Glomerular endothelial cell (primary cell): ENCODE data around the gene RIC1. TPM values are rescaled to one million over a fixed set of nuclear protein-coding genes. Genes with fewer than 3 reads are reported as not detected.
"Not testable (repeated sequence)": the region's sequence is repeated elsewhere in the genome, so short reads cannot be mapped to it uniquely, and the experiment has no call there.

ENCODE experiments used
- DNase-seq: peaks from one replicate; pipeline ENCODE4 v3.0.0-alpha.2; 2011; ENCODE audit warnings: low read depth, low spot score; ENCODE audit errors: extremely low read depth
- total RNA-seq: library from RNA; depleted of rRNA; stranded (reverse); fragments of >200 nt; gene quantifications from 2 replicates; pipeline ENCODE4 v1.2.3, GENCODE V29; 2015

RIC1 gene
- total RNA-seq, 1 donor from 2014 or later: 36.7 TPM

DNA sequence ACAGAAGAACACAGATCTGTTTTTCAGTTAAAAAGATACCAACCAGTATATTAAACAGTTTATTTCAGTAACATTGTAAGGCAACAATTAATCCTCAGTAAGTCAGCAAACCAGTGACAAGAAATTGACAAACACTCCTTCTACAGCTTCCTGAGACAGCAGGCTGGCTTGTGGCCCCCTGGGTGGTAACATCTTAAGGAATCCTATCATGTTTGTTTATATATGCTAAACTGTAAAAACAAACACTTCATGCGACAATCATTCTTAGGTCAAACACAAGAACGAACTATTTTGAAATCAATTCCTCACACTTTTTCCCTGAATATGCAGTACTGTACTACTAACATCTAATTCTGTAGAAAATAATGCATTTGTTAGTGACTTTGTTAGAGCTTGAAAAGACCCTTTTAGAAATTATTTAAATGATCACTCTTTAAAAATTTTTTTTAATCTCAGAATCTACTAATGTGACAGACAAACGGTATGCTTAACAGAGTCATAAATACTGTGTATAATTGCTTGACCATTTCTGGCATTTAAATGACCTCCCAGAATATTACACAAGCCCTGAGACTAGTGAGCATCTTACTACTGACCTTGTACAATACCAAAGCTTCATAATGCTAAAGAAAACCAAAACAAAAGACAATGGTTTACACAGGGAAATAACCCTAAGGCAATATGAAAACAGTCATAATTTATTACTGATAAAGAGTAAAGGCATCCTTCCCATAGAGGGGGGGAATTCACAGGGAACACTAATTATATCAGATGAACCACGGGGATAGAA, 155.8 kb downstream of the RIC1 start:
- DNase-seq: no peak

DNA sequence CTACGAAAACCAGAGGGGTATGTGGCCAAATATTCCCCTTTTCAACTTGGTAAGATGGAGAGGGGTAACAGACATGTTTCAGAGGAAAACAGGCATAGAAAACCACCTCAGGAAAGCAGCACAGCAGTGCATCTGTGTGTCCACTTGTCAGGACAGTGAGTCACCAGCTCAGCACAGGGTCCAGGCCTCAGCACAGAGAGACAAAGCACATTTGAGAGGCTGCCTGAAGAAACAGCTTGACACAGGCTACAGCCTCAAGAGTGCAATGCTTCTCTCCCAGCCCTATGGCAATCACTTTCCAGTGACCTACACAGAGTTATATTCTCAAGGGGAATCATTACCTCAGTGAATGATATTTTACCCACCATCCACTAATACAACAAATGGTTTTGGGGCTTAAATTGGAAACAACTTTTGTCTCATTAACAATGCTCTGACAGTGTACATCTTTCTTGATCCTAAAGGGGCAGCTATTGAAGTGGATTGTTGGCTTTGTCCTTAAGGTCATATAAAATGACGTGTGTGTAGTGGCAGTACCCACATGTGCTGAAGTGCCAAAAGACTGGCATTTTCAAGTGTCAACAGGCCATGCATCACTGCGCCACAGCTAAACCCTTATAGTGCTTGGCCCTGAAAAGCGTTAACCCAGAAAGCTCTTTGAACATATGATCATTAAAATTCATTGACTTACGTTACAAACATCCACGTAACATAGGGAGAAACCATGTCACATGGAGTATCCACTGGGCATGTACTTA, 157.6 kb downstream of the RIC1 start:
- DNase-seq: no peak

DNA sequence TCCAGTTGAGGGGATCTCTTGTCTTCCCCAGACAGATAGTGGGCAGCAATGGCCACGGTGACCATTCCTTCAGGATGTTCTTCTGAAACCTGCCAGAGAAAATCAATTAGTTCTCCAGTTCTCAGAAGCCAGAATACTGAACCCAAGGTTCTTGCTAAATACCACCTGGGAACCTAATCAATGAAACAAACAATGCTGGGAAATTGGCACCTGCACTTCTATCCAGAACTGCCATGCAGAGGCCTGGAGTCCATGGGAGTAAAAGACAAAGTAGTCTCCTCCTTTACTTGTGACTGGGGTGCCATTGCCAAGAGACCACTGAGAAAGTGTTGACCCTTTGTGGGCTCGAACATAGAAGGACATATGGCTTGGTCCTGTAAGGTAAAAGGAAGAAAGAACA, 158.3 kb downstream of the RIC1 start:
- no peak for DNase-seq

DNA sequence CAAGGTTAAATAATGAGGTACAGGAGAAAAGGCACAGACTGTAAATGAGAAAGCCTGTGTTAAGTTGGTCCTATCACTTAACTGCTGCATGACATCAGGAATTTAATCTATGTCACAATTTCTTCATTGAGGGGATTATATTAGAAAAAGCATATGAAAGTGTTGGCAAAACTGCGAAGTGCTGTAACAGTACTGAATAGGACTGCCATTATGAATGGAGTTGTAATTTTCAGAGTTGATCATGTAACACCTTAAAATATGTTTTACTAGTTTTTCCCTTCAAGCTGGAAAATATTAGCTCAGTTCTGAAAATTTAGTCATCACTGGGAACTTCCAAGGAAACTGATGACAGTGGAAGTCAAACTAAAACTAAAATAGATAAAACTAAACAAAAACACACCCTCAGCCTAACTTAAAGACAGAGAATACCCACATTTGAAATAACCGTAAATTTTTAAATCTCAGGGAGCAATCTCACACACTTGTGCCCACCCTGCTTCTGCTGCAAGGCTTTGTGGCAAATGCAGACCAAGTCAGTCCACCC, 158.9 kb downstream of the RIC1 start:
- DNase-seq: no peak

DNA sequence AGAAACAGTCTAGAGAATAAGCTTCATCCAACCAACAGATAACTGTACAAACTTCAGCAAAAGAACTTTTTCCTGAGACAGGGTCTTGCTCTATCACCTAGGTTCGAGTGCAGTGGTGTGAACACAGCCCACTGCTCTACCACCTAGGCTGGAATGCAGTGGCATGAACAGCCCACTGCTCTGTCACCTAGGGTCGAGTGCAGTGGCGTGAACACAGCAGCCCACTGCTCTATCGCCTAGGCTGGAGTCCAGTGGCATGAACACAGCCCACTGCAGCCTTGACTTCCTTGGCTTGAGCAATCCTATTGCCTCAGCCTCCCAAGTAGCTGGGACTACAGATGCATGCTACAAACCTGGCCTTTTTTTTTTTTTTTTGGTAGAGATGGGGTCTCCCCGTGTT, 160.6 kb downstream of the RIC1 start:
- DNase-seq: no peak

GRCh38 chr9:5790923-5791322, 162.0 kb downstream of the RIC1 start:
- no peak for DNase-seq

- no peak for DNase-seq
These were observed 163.0 kb downstream of the RIC1 start for GRCh38 chr9:5791870-5792269.

GRCh38 chr9:5793812-5794211, 164.9 kb downstream of the RIC1 start:
- DNase-seq: no peak

DNA sequence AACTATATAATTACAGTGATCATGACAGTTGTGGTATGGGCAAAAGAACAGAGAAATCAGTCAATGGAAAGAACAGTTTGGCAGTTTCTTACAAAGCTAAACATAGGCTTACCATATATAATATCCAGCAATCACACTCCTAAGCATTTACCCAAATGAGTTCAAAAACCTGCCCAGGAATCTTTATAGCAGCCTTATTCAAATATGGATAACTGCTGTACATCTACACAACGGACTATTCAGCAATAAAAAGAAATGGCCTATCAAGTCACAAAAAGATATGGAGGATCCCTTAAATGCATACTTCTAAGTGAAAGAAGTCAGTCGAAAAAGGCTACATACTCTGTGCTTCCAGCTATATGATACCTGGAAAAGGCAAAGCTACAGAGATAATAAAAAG, 167.4 kb downstream of the RIC1 start:
- no peak for DNase-seq

- DNase-seq: no peak
These were observed 169.7 kb downstream of the RIC1 start for GRCh38 chr9:5798581-5798980.

GRCh38 chr9:5799314-5799713, 170.4 kb downstream of the RIC1 start:
- no peak for DNase-seq

GRCh38 chr9:5800378-5800777, 171.5 kb downstream of the RIC1 start:
- DNase-seq: not testable (repeated sequence)

GRCh38 chr9:5800969-5801738, 172.2 kb downstream of the RIC1 start:
- DNase-seq: no peak

DNA sequence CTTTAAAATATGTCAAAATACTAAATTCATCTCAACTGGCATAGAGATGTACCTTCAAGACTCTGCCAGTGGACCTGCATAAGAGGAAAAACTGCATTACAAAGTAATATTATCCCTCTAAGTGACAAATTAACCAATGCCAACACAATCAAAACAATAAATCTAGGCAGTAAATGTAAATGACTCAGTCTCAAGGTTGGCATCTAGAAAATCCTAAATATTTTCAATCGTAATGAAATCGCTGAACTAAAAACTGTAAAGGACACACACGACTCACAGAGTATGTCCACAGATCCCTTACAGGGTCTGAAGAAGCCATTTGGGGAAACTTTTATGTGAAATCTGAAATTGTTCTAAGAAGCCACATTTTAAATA, 172.8 kb downstream of the RIC1 start:
- no peak for DNase-seq

DNA sequence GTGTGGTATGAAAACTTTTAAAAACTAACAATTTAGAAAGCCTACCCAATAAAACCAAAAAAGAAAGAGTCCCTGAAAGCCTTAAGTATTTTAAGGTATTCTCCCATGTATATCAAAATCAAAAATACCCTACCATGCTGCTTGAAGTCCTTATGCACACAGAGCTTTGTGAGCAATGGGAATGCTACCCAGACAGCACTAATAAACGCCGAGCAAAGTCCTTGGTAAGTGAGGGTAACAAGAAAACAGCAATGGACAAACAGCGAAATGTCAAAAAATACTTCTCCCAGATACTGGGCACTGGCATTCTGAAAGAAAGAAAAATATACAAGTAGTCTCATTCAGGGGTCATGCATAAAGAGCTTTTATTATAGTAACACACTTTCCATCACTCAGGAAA, 176.6 kb downstream of the RIC1 start:
- no peak for DNase-seq

DNA sequence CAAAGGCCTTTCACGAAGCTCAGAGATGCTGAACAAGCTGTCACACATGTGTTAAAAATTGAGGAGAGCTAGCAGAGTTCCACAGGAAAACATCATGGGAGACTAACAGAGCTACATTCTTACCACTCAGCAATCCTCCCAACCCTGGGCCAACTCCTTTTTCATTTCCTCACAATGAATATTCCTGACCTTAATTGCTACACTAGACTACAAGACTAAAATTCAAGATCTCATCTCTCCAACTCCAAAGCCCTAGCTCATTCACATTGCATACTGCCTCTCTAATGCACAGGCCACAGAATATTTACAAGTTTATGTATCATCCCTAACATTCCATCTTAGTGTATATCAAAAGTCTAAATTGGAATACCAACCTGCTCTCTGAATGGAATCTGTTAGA, 182.8 kb downstream of the RIC1 start:
- no peak for DNase-seq

DNA sequence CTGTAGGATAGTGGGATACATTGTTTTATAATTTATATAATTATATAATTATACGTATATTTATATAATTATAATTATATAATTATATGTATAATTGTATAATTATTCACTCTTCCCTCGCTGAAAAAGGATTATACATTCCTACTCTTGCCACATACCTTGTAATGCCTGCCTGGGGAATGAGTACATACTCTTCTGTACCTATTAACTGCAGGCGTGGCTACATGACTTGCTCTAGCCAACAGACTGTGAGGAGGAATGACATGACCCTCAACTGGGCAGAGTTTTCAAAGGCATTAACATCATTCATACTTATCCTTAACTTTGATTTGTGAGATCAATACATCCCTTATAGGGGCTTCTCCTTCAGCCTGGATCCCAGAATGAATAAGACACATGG, 184.9 kb downstream of the RIC1 start:
- no peak for DNase-seq

- DNase-seq: no peak
These were observed 186.6 kb downstream of the RIC1 start for GRCh38 chr9:5815461-5815860.

DNA sequence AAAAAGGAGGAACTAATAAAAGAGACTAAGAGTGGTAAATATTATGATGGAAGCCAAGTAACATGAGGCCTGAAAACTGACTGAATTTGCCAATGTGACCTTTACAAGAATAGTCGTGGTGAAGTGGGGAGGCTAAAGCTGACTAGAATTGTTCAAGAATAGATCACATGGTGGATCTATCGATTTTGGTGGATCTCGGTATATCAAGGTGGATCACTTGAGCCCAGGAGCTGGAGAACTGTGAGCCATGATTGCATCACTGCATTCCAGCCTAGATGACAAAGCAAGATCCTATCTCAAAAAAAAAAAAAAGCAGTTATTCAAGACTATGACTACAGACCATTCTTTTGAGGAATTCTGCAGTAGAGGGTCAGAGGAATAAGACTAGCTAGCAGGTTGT, 189.0 kb downstream of the RIC1 start:
- DNase-seq: no peak

GRCh38 chr9:5818424-5819142, 189.7 kb downstream of the RIC1 start:
- DNase-seq: no peak

- DNase-seq: no peak
These were observed 190.3 kb downstream of the RIC1 start for GRCh38 chr9:5819174-5819573.
